ENCODE results near the gene HK1. TPM values are rescaled to one million over a fixed set of nuclear protein-coding genes. Genes with fewer than 3 reads are reported as not detected.

The HK1 gene
- total RNA-seq, 1 donor from 2014 or later = 109 TPM

DNA sequence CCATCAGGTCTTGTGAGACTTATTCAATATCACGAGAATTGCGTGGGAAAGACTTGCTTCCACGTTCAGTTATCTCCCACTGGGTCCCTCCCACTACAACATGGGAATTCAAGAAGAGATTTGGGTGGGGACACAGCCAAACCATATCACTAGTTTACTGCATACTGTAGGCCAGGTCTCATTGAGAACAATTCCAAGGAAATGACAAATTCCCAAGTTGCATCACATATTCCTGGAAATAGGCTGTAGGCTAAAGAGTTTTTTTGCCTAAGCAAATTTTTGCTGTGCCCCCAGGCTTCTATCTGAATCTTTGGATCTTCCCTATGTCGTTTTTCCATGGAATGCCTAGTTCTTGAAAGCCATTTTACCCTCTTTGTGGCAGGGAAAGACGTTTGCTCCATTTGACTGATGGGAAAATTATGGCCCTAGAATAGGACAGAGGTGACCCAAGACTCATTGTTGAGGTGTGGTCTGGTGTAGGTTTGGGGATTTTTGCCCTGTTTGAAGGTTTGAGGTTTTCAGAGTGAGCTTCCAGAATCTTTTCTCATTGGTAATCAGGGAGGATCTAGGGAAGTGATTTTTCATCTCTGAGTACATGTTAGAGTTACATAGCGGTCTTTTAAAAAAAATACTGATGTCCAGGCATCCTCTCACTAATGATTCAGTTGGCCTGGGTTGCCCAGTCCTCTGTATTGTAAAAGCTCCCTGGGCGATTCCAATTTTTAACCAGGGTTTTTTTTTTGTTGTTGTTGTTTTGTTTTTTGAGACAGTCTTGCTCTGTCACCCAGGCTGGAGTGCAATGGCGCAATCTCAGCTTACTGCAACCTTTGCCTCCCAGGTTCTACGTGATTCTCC lies 94.1 kb downstream of the HK1 start:
- DNase-seq (ENCODE audit: low spot score) = no peak

DNA sequence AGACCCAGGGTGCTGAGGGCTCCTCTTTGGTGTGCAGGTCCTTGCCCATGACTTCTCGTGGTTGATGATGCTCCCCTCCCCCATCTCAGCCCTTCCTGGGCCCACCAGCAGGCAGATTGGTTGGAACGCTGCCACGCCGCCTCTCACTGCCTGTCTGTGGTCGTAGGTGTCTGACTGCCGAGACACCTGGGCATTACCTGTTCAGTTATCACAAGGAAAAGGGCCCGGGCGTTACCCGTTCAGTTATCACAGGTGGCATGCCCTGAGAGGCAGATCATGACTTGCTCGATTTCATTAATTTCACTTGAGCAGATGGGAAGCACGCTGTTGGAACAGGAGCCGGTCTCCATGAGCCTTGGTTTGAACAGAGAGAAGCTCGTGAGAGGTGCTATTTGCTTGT lies 95.9 kb downstream of the HK1 start:
- no peak for DNase-seq (ENCODE audit: low spot score)

DNA sequence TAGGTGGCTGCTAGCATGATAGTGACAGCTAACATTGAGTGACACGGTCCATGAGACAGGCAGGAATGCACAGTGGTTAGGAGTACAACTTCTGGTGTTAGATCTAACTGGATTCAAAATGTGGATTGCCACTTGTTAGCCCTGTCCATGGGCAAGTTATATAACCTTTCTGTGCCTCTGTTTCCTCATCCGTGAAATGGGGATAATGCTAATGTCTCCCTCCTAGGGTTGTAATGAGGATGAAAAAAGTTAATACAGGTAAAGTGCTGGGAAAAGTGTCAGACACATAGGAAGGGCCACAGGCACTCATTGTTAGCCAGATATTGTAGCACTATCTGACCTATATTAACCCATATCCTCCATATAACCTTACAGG lies 96.6 kb downstream of the HK1 start:
- no peak for DNase-seq (ENCODE audit: low spot score)

DNA sequence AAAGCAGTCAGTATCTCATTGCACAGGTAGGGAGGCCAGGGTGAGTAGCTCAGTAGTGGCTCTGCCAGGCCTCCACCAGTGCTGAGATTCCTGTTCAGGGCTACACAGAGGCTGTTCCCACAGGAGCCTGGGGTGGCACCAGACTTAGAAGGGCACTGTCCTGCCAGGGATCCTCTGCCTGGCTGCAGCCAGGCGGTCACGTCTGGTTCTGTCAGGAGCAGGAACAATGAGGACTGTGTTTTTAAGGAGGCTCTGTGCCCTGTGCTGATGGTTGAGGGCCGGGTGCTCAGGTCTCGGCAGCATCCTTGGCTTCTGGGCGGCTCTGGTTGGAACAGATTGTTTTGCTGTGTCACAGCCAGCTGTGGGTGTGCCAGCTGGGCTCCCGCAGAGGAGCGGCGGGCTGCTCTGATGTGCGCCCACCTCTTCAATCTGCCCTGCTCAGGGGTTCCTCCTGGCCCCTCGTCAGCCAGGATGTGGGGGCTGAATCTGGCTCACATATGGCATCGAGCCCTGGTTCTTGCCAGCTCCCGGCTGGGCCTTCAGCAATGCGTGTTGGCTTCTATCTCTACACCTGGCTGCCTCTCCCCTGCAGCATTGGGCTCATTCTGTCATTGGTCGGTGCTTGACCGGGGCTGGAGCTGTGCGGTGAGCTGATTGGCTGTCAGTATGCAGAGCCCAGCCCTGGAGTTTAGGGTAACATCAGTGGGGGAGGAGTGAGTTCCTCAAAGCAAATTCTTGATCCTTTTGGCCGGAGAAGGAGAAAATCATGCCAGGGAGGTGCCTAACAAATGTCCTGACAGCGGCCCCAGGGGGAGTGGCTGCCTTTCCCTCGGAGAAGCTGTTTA lies 97.2 kb downstream of the HK1 start:
- DNase-seq (ENCODE audit: low spot score) = no peak

DNA sequence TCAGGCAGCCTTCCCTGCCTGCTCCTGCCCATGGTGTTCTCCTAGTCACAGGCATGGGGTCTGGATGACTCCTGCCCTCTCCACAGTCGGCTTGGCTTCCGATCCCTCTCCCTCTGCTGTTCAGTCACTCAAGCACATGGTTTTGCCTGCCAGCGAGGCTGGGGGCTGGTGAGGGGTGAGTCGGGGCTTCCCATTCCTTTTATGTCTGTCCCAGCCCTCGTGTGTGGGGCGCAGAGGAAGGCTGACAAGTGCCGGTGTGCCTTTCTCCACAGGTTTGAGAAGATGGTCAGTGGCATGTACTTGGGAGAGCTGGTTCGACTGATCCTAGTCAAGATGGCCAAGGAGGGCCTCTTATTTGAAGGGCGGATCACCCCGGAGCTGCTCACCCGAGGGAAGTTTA lies 98.4 kb downstream of the HK1 start:
- no peak for DNase-seq (ENCODE audit: low spot score)

DNA sequence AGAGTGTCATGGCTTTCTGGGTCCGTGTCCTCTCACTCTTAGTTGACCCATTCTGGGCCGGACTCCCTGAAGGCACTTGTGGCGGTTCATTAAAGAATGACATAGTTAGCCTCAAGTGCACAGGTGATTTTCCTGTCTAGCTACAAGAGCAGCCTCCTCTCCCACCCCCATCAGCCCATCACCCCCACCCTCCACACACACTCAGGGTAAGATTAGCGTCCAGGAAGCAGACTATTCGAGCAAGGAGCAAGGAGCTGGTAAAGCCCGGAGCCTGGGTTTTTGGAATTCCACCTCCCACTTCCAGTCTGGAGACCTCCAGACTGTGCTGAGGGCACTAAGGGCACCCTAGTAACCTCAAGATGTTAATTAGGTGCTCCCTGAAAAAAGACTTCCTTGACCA lies 98.9 kb downstream of the HK1 start:
- DNase-seq (ENCODE audit: low spot score) = peak; percentile 72

DNA sequence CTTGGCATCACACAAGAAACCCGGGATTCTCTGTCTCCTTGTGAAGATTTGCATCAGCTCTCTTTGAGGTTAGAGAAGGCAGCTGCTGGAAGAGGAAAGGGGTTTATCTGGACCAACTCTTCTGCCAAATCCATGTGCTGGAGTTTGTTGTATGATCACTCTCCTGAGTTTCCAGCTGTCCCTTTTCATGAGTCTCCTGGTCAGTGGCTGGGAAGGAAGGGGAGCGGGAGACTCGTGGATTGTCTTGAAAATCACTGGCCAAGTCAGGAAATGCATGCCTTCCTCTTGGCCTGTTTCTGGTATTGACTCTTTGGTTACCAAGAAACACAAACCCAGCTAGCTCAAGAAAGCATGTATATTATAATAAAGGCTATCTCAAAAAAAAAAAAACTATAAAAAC lies 99.6 kb downstream of the HK1 start:
- no peak for DNase-seq (ENCODE audit: low spot score)

DNA sequence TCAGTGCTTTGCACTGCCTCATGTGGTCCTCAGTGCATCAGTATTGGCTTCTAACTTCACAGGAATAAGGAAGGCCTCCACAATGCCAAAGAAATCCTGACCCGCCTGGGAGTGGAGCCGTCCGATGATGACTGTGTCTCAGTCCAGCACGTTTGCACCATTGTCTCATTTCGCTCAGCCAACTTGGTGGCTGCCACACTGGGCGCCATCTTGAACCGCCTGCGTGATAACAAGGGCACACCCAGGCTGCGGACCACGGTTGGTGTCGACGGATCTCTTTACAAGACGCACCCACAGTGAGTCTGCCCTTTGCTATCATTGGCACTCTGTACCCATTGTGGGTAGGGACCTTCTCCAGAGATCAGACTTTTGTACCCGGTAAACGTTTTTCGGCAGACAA lies 101.5 kb downstream of the HK1 start:
- no peak for DNase-seq (ENCODE audit: low spot score)

DNA sequence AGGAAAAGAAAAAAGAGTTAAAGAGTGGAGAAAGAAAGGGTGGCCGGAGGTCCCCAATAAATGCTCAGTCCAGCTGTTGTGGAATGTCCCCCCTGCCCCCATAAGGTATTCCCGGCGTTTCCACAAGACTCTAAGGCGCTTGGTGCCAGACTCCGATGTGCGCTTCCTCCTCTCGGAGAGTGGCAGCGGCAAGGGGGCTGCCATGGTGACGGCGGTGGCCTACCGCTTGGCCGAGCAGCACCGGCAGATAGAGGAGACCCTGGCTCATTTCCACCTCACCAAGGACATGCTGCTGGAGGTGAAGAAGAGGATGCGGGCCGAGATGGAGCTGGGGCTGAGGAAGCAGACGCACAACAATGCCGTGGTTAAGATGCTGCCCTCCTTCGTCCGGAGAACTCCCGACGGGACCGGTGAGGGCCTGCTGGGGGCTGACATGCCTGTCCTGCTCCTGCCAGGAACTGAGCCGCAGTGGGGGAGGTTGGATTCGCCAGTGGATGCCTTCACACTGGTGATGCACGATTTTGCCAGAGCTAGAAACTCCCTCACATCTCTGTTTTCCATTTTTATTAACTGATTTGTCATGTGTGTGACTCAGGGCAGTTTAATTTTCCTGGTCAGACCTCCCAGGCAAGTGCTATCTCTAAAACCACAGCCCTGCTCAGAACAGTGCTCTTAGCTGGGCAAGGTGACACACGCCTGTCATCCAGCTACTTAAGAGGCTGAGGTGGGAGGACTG lies 104.3 kb downstream of the HK1 start:
- DNase-seq (ENCODE audit: low spot score) = no peak

DNA sequence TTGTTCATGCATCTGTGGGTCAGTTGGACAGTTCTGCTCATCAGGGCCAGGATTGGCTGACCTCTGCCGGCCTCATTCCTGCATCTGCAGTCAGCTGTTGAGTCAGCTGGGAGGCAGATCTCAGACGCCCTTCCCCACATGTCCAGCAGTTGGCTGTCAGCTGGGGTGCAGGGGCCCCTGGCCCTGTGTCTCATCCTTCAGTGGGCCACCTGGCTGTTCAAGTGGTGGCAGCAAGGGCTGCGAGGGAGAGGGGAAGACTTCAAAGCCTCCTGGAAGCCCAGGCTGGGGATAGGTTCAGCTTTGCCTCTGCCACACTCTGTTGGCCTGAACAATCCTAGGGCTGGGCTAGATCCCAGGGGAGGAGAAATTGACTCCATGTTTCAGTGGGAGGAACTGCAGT lies 105.3 kb downstream of the HK1 start:
- DNase-seq (ENCODE audit: low spot score) = no peak

DNA sequence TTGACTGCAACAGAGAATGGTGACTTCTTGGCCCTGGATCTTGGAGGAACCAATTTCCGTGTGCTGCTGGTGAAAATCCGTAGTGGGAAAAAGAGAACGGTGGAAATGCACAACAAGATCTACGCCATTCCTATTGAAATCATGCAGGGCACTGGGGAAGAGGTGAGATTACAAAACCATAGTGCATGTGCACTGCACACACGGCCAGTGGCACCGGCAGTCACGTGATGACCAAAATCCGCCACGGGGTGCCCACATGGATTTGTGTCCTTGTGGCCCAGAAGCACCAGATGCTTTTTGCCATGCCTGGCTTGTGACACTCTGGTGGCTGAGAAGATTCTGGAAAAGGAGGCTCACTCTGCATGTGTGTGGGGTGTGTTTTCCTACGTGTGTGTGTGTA lies 106.0 kb downstream of the HK1 start:
- DNase-seq (ENCODE audit: low spot score) = no peak

DNA sequence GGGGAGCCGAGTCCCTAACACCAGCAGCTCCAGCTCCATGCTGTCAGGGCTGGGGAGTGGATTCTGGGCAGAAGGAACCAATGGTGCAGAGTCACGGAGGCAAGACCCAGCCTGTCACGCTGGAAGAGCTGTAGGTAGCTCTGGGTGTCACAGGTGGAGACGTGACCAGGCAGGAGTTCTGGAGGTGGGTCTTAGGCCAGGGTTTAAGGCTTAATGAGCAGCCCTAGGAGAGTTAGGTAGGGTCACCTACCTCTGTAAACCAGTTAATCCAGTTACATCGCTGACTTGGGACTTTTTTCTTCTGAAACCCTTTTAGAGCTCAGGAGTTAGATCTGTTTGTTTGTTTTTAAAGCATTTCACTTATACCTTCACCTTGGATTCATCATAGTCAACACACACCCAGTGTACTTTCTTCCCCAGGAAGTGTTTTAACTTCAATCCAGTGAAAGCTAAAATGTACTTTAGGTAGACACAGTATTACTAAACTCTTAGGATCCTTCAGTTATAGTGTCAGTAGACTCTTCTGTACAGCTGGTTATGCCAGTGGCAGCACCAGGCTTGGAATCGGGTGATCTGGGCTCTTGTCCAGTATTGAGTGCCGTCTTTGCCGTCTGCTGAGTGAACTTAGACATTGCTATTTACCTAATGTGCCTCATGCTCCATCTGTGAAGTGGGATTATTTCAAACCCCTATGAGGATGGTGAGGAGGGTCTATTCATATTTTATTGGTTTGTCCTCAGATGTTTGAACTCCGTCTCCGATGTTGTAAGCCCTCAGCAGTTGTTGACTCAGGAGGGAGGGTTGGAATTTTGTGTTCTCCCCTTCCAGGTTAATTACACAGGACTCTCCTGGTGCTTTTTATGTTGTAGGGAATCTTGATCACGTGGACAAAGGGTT lies 107.4 kb downstream of the HK1 start:
- no peak for DNase-seq (ENCODE audit: low spot score)

DNA sequence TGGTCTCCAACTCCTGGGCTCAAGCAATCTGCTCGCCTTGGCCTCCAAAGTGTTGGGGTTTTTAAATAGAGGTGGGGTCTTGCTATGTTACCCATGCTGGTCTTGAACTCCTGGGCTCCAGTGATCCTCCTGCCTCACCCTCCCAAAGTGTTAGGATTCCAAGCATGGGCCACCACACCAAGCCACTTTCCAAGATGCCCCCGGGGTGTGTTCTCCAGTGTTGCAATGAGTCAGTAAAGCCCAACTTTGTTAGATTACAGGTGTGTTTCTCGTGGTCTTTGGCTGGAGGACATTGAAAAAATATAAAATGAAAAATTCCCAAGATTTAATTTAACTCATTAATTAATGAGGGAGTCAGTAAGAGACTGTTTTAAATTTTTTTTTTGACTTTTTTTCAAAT lies 109.2 kb downstream of the HK1 start:
- DNase-seq (ENCODE audit: low spot score) = no peak

DNA sequence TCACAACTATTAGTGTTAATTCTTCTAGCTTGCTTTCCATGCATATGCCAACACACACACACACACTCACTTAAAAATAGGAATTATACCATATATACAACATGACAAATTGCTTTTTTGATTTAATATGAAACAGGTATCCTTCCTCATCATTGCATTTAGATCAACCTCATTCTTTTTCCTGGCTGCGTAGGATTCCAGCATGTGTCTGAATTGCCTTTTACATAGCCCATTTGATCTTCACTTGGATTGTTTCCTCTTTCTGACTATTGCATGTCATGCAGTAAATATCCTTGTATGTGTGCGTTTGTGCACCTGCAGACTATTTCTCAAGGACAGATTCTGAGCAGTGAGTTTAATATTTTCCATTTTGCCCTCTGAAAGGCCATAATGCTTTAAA lies 110.2 kb downstream of the HK1 start:
- DNase-seq (ENCODE audit: low spot score) = no peak

DNA sequence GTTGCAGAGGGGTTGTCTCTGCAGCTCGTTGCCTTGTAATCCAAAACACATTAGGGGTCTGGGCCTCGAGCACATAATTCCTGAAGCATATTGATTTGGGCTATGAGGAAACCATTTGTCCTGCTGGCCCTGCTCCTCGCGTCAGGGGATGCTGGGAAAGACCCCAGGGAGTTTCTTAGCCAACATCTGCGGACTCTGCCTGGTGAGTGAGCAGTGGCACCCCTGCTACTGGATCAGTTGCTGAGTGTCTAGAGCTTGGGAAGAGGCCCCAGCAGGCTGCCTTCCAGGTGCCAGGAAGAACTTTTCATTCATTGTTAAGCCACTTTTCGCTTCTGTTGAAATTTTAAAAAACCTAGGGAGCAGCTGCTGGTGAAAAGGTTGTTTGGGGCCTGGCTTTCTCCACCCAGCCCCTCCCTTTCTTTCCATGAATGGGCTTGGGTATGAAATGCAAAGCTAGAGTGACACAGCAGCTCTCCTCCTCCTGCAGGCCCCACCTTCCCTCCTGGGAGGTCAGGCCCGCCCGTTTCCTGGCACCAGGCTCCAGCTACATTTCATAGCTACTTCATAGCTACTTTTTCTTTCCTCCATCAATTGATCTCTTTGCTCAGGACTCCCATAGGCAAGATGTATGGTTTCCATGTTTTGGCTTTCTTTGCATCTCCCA lies 111.7 kb downstream of the HK1 start:
- DNase-seq (ENCODE audit: low spot score) = no peak

DNA sequence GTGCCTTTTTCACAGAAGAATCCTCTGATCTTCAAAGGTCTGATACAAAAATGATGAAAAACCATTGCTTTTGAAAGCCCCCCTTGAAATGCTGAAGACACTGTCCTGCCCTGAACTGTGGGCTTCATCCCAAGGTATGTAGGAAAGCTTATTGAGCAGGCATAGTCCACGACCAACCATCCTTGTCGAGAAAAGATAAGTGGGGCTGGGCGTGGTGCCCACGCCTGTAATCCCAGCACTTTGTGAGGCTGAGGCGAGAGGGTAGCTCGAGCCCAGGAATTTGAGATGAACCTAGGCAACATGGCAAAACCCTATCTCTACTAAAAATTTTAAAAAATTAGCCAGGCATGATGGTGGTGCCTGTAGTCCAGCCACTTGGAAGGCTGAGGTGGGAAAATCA lies 112.9 kb downstream of the HK1 start:
- no peak for DNase-seq (ENCODE audit: low spot score)

DNA sequence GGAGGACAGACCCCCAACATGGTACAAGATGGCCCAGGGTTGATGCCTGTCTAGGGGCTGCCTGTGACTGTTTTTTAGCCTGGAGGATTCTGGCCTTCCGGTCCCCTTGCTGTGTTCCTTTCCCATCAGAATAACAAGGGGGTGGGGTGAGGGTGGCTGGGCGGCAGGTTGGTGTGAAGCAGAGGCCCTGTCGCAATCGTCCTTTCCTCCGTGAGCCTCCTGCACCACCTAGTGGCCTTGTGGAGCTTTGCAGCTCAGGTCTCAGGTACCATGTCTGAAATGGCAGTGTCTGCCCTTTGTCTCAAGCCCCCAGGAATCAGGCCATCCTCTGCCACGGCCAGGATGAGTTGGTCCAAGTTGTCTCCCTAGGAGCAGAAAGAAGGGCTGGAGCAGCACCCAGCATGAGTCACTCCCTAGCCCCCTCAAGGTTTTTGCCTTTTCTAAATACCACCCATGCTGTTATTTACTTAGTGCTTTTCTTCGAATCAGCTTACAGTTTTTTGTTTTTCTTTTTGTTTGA lies 114.2 kb downstream of the HK1 start:
- DNase-seq (ENCODE audit: low spot score) = peak; percentile 94

DNA sequence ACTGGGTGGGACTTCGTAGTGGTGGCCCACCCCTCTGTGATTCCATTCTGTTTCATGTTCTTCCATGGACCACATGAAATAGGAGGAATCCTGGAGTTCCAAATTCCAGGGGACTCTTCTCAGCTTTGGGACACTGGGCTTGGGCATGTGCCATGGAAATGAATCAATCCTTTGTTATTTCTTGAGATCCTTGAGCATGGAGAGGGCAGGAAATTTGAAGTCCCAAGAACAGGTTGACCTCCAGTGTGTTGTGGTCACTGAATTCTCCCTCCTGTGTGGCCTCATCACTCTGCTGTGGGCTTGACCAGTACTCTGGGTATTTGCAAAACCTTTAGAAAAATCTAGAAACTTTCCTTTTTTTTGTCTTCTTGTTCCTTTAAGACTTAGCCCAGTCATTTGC lies 115.7 kb downstream of the HK1 start:
- DNase-seq (ENCODE audit: low spot score) = no peak

DNA sequence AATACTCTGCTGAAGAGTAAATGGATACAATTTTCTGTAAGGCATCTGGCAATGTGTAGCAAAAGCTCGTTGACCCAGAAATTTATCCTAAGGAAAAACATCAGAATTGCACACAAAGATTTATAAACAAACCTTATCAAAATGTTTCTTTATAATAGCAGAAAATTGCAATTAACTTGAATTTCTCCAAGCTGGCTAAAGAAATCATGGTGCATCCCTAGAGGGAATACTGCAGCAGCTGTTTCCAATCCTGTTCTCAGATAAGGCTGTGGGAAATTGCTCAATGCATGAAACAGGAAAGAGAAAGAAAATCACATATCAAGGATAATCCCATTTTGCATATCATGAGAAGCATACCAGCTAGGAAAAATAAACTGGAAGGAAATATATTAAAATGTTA lies 119.7 kb downstream of the HK1 start:
- DNase-seq (ENCODE audit: low spot score) = no peak

DNA sequence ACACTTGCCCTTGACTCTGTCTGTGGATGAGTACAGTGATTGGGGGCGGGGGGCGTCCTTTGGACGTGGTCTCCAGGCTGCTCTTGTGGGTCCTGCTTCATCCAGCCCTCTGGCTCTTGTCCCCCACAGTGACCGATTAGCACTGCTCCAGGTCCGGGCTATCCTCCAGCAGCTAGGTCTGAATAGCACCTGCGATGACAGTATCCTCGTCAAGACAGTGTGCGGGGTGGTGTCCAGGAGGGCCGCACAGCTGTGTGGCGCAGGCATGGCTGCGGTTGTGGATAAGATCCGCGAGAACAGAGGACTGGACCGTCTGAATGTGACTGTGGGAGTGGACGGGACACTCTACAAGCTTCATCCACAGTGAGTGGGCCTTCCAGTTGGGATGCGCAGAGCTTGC lies 120.2 kb downstream of the HK1 start:
- DNase-seq (ENCODE audit: low spot score) = no peak

Data from mesenteric fat pad (tissue), 1 donor.